Epithelial cell of proximal tubule (primary cell): ENCODE results near the gene FAM229B. TPM values are rescaled to one million over a fixed set of nuclear protein-coding genes. Genes with fewer than 3 reads are reported as not detected.

Source experiments
- DNase-seq: peaks from one replicate; pipeline ENCODE4 v3.0.0-alpha.2; 2011; ENCODE audit warnings: low read depth
- H3K4me3 ChIP-seq: 2 replicates; pipeline ENCODE4 v1.5.1; 2011; ENCODE audit warnings: low read depth, mild to moderate bottlenecking, low read length
- total RNA-seq: library from RNA; depleted of rRNA; stranded (reverse); fragments of >200 nt; gene quantifications from 2 replicates; pipeline ENCODE4 v1.2.3, GENCODE V29; 2015
- TF ChIP-seq, protein P1 (sequence below): conservative IDR thresholded peaks from 2 replicates; pipeline ENCODE4 v1.5.1; 2012; ENCODE audit warnings: low read depth, mild to moderate bottlenecking, low read length

The FAM229B gene
- total RNA-seq, 1 donor from 2014 or later: 11.6 TPM

DNA sequence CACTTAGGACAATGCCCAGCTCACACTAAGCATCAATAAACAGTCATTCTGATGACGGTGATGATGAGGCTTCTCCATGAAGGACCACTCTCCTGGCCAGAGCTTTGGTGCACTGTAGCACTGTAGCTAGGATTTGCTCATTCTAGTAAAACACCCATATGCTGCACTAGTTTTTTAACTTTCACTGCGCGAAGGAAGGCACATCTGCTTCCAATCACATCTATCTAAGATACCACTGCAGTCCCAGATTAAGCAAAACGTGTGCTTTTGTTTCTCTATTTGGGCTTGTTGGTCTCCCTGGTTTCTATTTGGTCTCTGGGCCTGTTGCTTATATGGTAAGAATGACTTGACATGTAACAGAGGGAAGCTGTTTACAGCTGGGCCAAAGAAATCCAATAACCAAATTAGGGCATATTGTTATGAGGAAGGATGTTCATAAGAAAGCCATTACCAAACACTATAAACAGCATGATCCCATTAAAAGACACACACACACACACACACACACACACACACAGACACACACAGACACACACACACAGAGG, 62.4 kb downstream of the FAM229B start:
- no peak overlapping the region for H3K4me3 ChIP-seq
- DNase-seq: no peak
- TF ChIP-seq, protein P1, sequence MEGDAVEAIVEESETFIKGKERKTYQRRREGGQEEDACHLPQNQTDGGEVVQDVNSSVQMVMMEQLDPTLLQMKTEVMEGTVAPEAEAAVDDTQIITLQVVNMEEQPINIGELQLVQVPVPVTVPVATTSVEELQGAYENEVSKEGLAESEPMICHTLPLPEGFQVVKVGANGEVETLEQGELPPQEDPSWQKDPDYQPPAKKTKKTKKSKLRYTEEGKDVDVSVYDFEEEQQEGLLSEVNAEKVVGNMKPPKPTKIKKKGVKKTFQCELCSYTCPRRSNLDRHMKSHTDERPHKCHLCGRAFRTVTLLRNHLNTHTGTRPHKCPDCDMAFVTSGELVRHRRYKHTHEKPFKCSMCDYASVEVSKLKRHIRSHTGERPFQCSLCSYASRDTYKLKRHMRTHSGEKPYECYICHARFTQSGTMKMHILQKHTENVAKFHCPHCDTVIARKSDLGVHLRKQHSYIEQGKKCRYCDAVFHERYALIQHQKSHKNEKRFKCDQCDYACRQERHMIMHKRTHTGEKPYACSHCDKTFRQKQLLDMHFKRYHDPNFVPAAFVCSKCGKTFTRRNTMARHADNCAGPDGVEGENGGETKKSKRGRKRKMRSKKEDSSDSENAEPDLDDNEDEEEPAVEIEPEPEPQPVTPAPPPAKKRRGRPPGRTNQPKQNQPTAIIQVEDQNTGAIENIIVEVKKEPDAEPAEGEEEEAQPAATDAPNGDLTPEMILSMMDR: no peak

DNA sequence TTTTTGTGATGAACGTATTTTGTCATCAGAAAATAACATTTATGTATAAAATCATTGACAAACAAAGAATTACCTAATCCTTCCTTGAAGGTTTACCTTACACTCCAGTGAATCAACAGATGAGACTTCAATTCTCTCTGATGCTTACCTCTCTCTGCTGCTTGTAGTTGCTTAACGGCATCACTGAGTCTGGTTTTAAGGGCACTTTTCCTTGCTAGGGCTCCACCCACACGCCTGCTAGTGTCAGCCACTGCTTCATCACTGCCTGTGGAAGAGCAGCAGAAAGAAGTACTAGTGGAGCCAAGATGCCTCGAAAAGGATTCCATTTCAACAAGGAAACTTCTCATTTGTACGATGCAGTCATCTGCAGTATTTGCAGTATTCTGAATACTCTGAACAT, 63.0 kb downstream of the FAM229B start:
- DNase-seq: no peak
- TF ChIP-seq, protein P1: no peak
- H3K4me3 ChIP-seq: no peak overlapping the region

Other genes with a start within 250 kb of the FAM229B start
- gene FYN, start 214.1 kb upstream of the FAM229B start, total RNA-seq: 26.1 and 55.4 TPM in 2 replicates
- 0.58 and 1.4 TPM in 2 replicates for gene CCN6, start 33.5 kb upstream of the FAM229B start, total RNA-seq
- 4.3 and 13.7 TPM in 2 replicates for gene TUBE1, start 109 bp upstream of the FAM229B start, total RNA-seq
- gene LAMA4, start 167.0 kb downstream of the FAM229B start, total RNA-seq: 0.58 and 8.0 TPM in 2 replicates